Thymus (tissue), 11 donors: ENCODE measurements around the gene CEBPA. TPM values are rescaled to one million over a fixed set of nuclear protein-coding genes. Genes with fewer than 3 reads are reported as not detected.
"Not testable (repeated sequence)": the region's sequence is repeated elsewhere in the genome, so short reads cannot be mapped to it uniquely, and the experiment has no call there.

ENCODE experiments used
- DNase-seq, 9 donors: peaks; one replicate each; pipeline ENCODE4 v3.0.0-alpha.2; 2013; ENCODE audit warnings: low spot score in 9 of 9, low read depth in 6 of 9, missing footprints in 1 of 9
- H3K27ac ChIP-seq, 2 donors: one replicate each; pipeline ENCODE4 v1.5.1; 2013; ENCODE audit warnings: control low read depth in 1 of 2, low read depth in 1 of 2, low read length in 1 of 2, mild to moderate bottlenecking in 1 of 2, moderate library complexity in 1 of 2
- H3K27me3 ChIP-seq, 2 donors: one replicate each; pipeline ENCODE4 v1.5.1; 2013; ENCODE audit warnings: low read length in 1 of 2; ENCODE audit not compliant: control insufficient read depth in 2 of 2, insufficient read depth in 1 of 2
- H3K36me3 ChIP-seq, 2 donors: one replicate each; pipeline ENCODE4 v1.5.1; 2013; ENCODE audit warnings: low read length in 1 of 2, mild to moderate bottlenecking in 1 of 2, moderate library complexity in 1 of 2; ENCODE audit not compliant: control insufficient read depth in 2 of 2, insufficient read depth in 2 of 2
- H3K4me1 ChIP-seq, 2 donors: one replicate each; pipeline ENCODE4 v1.5.1; 2013; ENCODE audit warnings: low read length in 2 of 2; ENCODE audit not compliant: control insufficient read depth in 2 of 2, insufficient read depth in 2 of 2
- H3K4me3 ChIP-seq, 2 donors: one replicate each; pipeline ENCODE4 v1.5.1; 2013; ENCODE audit warnings: low read length in 2 of 2, control low read depth in 1 of 2, mild to moderate bottlenecking in 1 of 2
- H3K9me3 ChIP-seq, 2 donors: one replicate each; pipeline ENCODE4 v1.5.1; 2013; ENCODE audit warnings: low read length in 1 of 2, mild to moderate bottlenecking in 1 of 2; ENCODE audit not compliant: control insufficient read depth in 2 of 2, insufficient read depth in 1 of 2
- WGBS: extraction: QIAGEN DNeasy Blood & Tissue Kit; methylation state at CpG from one replicate; pipeline ENCODE4 v1.1.7; 2013; 5-methylcytosine and 5-hydroxymethylcytosine counted together
- polyA plus RNA-seq: library from polyadenylated mRNA; stranded (reverse); fragments of 200-250 nt; gene quantifications from one replicate; pipeline ENCODE4 v1.2.3, GENCODE V29; 2013
- total RNA-seq: library from RNA; stranded (reverse); fragments of 120-200 nt; gene quantifications from one replicate; pipeline ENCODE4 v1.2.4, GENCODE V29; 2013
- donor health status: healthy.

CEBPA gene
- total and polyA plus RNA-seq, 2 donors: 7.0 to 10.1 TPM

DNA sequence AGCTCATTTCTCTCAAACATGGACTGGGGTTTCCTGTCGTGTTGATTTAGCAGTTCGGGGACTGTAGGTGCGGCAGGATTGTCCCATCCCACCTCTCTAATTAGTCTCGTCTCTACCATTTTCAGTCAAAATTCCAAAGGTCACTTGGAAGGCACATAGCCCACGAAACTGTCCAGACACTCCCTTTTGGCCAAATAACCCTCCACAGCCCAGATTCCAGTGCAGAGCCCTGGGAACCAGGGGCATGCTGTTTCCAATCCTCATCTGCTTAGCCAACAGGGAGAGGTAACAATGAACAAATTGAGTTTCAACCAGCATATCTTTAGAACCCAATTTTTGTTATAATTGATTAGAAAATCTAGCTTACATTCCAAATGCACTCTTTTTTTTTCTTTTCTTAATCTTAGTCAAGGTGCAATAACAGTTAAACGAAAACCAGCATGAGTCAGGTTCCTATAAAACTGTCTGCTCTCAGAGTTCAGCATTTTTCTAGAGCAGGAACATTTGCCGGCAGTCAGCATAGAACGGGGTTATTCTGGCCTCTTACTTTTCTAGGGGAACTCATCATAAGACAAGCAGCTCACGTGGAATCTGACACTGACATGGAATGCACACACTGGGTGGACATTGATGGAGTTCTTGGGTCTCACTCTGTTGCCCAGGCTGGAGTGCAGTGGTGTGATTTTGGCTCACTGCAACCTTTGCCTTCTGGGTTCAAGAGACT, 14.4 kb upstream of the CEBPA start:
- Histone ChIP-seq H3K36me3 (no peaks in the 10 kb centered on the region), H3K4me3 (no peak overlapping the region), H3K27ac (no peak overlapping the region), H3K9me3 (no peaks in the 10 kb centered on the region), H3K4me1 (no peaks in the 10 kb centered on the region), H3K27me3 (no peaks in the 10 kb centered on the region)
- WGBS: 89% methylated on average over 9 of the region's 9 CpGs
- DNase-seq: no peak

DNA sequence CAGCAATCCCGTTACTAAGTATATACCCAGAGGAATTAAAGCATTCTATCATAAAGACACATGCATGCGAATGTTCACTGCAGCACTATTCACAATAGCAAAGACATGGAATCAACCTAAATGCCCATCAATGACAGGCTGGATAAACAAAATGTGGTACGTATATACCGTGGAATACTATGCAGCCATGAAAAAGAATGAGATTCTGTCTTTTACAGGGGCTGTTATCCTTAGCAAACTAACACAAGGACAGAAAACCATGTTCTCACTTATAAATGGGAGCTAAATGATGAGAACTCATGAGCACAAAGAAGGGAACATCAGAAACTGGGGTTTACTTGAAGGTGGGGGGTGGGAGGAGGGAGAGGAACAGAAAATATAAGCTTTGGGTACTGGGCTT, 10.5 kb upstream of the CEBPA start:
- not testable (repeated sequence) for H3K27me3 ChIP-seq, H3K4me3 ChIP-seq, H3K4me1 ChIP-seq, H3K36me3 ChIP-seq, H3K9me3 ChIP-seq, H3K27ac ChIP-seq, DNase-seq
- WGBS: 96% methylated on average over 4 of the region's 4 CpGs

DNA sequence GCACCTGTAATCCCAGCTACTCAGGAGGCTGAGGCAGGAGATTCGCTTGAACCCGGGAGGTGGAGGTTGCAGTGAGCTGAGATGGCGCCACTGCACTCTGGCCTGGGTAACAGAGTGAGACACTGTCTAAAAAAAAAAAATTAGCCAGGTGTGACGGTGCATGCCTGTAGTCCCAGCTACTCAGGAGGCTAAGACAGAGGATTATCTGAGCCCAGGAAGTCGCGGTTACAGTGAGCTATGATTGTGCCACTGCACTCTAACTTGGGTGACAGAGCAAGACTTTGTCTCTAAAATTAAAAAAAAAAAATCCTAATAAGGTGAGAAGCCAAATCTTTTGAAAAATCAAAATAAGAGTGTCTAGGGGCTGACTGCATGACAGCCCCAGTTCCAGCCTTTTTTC, 9.7 kb upstream of the CEBPA start:
- DNase-seq: no peak
- no peaks in the 10 kb centered on the region for H3K4me1 ChIP-seq
- H3K36me3 ChIP-seq: no peaks in the 10 kb centered on the region
- WGBS: 90% methylated on average over 6 of the region's 6 CpGs
- no peaks in the 10 kb centered on the region for H3K9me3 ChIP-seq
- no peaks in the 10 kb centered on the region for H3K27me3 ChIP-seq
- no peak overlapping the region for H3K27ac ChIP-seq
- H3K4me3 ChIP-seq: no peak overlapping the region

DNA sequence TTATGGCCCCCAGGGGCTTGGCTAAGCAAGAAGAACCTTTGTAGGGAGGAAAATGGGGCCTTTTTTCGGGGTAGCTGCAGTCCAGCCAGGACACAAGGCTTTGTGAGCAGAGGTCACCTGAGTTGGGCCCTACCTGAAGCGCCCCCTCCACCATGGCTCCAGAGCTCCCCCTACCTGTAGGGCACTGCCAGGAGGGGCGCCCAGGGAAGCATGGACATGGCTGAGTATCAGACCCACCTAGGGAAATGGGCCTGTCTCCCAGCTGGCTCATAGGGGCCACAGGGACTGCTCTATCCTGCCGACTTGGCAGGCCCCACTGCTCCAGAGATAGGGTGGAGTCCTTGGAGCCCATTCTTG, 9.0 kb upstream of the CEBPA start:
- no peaks in the 10 kb centered on the region for H3K36me3 ChIP-seq
- H3K27me3 ChIP-seq: no peaks in the 10 kb centered on the region
- no peak overlapping the region for H3K27ac ChIP-seq
- no peak overlapping the region for H3K4me3 ChIP-seq
- 96% methylated on average over 4 of the region's 4 CpGs for WGBS
- H3K9me3 ChIP-seq: no peaks in the 10 kb centered on the region
- H3K4me1 ChIP-seq: no peaks in the 10 kb centered on the region
- no peak for DNase-seq

DNA sequence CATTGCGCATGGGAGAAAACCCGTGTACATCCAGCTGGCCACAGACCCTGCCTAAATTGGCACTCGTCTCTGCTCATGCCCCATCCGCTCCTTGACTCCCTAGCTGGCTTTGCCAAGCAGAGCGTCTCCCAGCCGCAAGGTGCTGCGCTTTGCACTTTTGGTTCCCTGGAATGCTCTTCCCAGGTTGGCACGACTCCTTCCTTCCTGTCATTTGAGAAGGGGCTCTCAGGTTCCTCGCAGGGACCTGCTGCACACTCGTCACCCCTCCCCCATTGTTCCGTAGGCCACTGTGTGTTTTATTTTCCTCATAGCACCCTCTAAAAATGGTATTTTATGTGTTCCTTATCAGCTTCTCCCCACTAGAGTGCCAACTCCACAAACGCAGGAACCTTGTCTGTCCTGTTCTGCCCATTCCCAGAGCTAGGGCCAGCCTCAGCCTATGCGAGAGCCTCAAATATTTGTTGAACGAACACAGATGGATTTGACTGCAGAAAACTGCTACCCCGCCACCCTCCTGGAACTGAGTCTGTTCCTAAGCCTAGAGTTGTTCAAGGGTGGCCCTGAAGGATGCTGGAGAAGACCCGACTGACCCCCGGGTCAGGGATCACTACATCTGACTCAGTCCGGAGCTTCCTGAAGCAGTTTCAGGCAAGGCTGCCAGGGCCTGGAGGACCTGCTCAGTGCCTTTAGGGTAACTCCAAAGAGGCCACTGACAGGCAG, 8.4 kb upstream of the CEBPA start:
- WGBS: 93% methylated on average over 18 of the region's 18 CpGs
- Histone ChIP-seq H3K4me1 (no peaks in the 10 kb centered on the region), H3K27me3 (peaks cover 0 to 4% of the 10 kb centered on the region in 2 donors), H3K4me3 (no peak overlapping the region), H3K36me3 (no peaks in the 10 kb centered on the region), H3K27ac (no peak overlapping the region), H3K9me3 (no peaks in the 10 kb centered on the region)
- no peak for DNase-seq

DNA sequence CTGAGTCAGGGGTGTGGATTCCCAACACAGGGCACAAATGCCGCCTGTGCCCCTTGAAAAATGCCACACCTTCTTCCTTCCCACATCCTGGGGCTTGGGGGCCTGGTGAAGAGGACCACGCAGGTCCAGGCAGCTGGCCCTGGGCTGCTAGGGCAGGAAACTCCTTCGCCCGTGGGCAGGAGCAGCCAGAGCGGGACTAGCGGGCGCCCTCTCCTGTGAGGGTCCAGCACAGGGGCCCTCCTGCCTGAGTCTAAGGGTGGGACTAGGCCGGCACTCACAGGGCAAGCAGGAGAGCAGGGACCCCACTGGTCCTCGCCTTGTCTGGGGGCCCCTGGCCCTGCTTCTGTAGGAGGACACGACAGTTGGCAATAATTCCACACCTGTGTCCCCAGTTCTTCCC, 7.5 kb upstream of the CEBPA start:
- Histone ChIP-seq H3K4me3 (no peak overlapping the region), H3K4me1 (no peaks in the 10 kb centered on the region), H3K27ac (no peak overlapping the region), H3K9me3 (no peaks in the 10 kb centered on the region), H3K36me3 (no peaks in the 10 kb centered on the region), H3K27me3 (peaks cover 7 to 13% of the 10 kb centered on the region in 2 donors)
- 89% methylated on average over 10 of the region's 10 CpGs for WGBS
- no peak for DNase-seq

DNA sequence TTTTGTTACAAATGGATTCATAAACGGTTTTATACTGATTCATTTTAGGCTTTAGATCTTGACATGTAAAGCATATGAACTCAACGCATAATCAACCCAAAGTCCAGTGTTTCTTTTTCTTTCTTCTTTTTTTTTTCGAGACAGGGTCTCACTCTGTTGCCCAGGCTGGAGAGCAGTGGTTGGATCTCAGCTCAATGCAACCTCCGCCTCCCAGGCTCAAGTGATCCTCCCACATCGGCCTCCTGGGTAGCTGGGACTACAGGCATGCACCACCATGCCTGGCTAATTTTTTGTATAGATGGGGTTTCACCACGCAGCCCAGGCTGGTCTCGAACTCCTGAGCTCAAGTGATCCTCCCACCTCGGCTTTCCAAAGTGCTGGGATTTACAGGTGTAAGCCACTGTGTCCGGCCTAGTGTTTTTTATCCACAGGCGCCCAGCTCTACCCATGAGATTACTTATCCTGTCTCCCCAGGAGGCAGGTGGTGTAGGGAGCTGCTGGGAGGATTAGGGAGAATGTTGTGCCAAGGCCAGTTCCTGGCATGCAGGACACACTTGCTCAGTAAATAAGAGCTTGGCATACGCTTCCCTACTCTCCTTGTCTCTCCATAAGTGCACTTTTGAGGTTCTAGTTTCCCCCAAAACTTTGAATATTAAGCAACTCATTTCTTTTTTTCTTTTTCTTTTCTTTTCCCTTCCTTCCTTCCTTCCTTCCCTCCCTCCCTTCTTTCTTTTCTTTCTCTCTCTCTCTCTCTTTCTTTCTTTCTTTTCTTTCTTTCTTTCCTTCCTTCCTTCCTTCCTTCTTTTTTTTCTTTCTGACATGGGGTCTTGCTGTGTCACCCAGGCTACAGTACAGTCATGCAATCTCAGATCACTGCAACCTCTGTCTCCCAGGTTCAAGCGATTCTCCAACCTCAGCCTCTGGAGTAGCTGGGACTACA, 4.8 kb upstream of the CEBPA start:
- H3K36me3 ChIP-seq: no peaks in the 10 kb centered on the region
- DNase-seq: no peak
- H3K27me3 ChIP-seq: peaks cover 33 to 38% of the 10 kb centered on the region in 2 donors
- H3K9me3 ChIP-seq: no peaks in the 10 kb centered on the region
- peaks cover 0 to 3% of the 10 kb centered on the region in 2 donors for H3K4me1 ChIP-seq
- H3K4me3 ChIP-seq: no peak overlapping the region
- H3K27ac ChIP-seq: no peak overlapping the region
- 96% methylated on average over 12 of the region's 12 CpGs for WGBS

DNA sequence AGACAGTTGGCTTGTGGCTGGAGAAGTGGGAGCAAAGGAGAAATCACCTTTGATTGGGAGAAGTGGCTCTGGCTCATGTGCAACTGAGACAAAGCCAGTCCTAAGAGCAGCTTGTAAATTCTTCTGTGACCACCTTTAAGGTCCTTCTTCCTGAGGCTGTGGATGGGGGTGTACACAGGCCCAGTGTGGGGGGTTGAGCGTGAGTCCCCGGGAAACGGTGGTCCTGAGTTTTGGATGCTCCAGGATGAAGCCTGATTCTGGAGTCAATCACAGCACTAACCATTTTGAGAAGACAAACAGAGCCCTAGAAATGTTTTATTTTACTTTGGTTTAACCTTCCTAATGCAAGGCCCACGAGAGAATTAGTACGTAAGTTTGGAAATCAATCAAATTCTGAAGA, 3.9 kb upstream of the CEBPA start:
- no peaks in the 10 kb centered on the region for H3K9me3 ChIP-seq
- no peaks in the 10 kb centered on the region for H3K36me3 ChIP-seq
- H3K4me3 ChIP-seq: no peak overlapping the region
- H3K27ac ChIP-seq: no peak overlapping the region
- WGBS: 96% methylated on average over 5 of the region's 5 CpGs
- H3K4me1 ChIP-seq: peaks cover 0 to 8% of the 10 kb centered on the region in 2 donors
- H3K27me3 ChIP-seq: peaks cover 42 to 43% of the 10 kb centered on the region in 2 donors
- DNase-seq: no peak
